MM.1S (cell line): ENCODE data around the gene RUVBL2.

Source experiments
- DNase-seq: peaks from one replicate; pipeline ENCODE4 v3.0.0-alpha.2; 2015
- H2AFZ ChIP-seq: fragments of 300-600 bp; sonication (generic); 2 replicates; pipeline ENCODE4 v1.6.0; 2016; ENCODE audit warnings: antibody characterized with exemption, low read length
- H3F3A ChIP-seq: fragments of 300-600 bp; sonication (generic); 2 replicates; pipeline ENCODE4 v1.6.1; 2016; ENCODE audit warnings: mild to moderate bottlenecking, antibody characterized with exemption, low read length, moderate library complexity, mixed read lengths; ENCODE audit not compliant: insufficient read depth
- H3K27ac ChIP-seq: fragments of 300-600 bp; sonication (generic); 2 replicates; pipeline ENCODE4 v1.5.1; 2016; ENCODE audit warnings: mild to moderate bottlenecking, low read length
- H3K27me3 ChIP-seq: fragments of 300-600 bp; sonication (generic); replicated peaks from 2 replicates; pipeline ENCODE4 v1.6.0; 2016; ENCODE audit warnings: low read length; ENCODE audit not compliant: insufficient read depth
- H3K36me3 ChIP-seq: fragments of 300-600 bp; sonication (generic); replicated peaks from 2 replicates; pipeline ENCODE4 v1.6.1; 2016; ENCODE audit warnings: mild to moderate bottlenecking, low read length, mixed read lengths; ENCODE audit not compliant: insufficient read depth
- H3K4me1 ChIP-seq: fragments of 300-600 bp; sonication (generic); 2 replicates; pipeline ENCODE4 v1.6.1; 2016; ENCODE audit warnings: low read length, mixed read lengths
- H3K4me2 ChIP-seq: fragments of 300-600 bp; sonication (generic); 2 replicates; pipeline ENCODE4 v1.6.0; 2016; ENCODE audit warnings: low read depth, low read length
- H3K4me3 ChIP-seq: fragments of 300-600 bp; sonication (generic); 2 replicates; pipeline ENCODE4 v1.5.1; 2016; ENCODE audit warnings: low read length, mixed read lengths
- H3K79me2 ChIP-seq: fragments of 300-600 bp; sonication (generic); 2 replicates; pipeline ENCODE4 v1.6.1; 2016; ENCODE audit warnings: mixed run types, low read length, mixed read lengths
- H3K9ac ChIP-seq: fragments of 300-600 bp; sonication (generic); 2 replicates; pipeline ENCODE4 v1.6.1; 2016; ENCODE audit warnings: low read length, mixed read lengths
- H3K9me2 ChIP-seq: fragments of 300-600 bp; sonication (generic); replicated peaks from 2 replicates; pipeline ENCODE4 v1.6.1; 2016; ENCODE audit warnings: mild to moderate bottlenecking, low read length, mixed read lengths; ENCODE audit not compliant: insufficient read depth
- H3K9me3 ChIP-seq: fragments of 300-600 bp; sonication (generic); replicated peaks from 2 replicates; pipeline ENCODE4 v1.6.1; 2016; ENCODE audit warnings: mild to moderate bottlenecking, low read length, mixed read lengths; ENCODE audit not compliant: insufficient read depth
- H4K20me1 ChIP-seq: fragments of 300-600 bp; sonication (generic); 2 replicates; pipeline ENCODE4 v1.6.1; 2016; ENCODE audit warnings: mild to moderate bottlenecking, low read length, moderate library complexity, mixed read lengths; ENCODE audit not compliant: insufficient read depth
- EZH2 ChIP-seq: fragments of 300-600 bp; sonication (generic); optimal IDR thresholded peaks from 2 replicates; pipeline ENCODE3; 2017; ENCODE audit warnings: low read depth, mild to moderate bottlenecking, antibody characterized with exemption, low read length, mixed read lengths
- EZH2phosphoT487 ChIP-seq: fragments of 300-600 bp; sonication (generic); IDR thresholded peaks from 2 replicates; pipeline ENCODE4 v1.6.1; 2018; ENCODE audit warnings: antibody characterized with exemption, low read length
- TF ChIP-seq, protein P1 (sequence below): fragments of 300-600 bp; sonication (generic); IDR thresholded peaks from 2 replicates; pipeline ENCODE4 v1.5.1; 2016; ENCODE audit warnings: antibody characterized with exemption, low read length, mixed read lengths

The RUVBL2 gene

GRCh38 chr19:48950830-48951519, 42.7 kb upstream of the RUVBL2 start:
- H3K4me2 ChIP-seq, result no peak overlapping the region
- no peak overlapping the region for H2AFZ ChIP-seq
- no peak overlapping the region for H3K27ac ChIP-seq

GRCh38 chr19:48953141-48953540, 40.5 kb upstream of the RUVBL2 start:
- TF ChIP-seq EZH2 (no peak), EZH2phosphoT487 (no peak)
- TF ChIP-seq, protein P1, sequence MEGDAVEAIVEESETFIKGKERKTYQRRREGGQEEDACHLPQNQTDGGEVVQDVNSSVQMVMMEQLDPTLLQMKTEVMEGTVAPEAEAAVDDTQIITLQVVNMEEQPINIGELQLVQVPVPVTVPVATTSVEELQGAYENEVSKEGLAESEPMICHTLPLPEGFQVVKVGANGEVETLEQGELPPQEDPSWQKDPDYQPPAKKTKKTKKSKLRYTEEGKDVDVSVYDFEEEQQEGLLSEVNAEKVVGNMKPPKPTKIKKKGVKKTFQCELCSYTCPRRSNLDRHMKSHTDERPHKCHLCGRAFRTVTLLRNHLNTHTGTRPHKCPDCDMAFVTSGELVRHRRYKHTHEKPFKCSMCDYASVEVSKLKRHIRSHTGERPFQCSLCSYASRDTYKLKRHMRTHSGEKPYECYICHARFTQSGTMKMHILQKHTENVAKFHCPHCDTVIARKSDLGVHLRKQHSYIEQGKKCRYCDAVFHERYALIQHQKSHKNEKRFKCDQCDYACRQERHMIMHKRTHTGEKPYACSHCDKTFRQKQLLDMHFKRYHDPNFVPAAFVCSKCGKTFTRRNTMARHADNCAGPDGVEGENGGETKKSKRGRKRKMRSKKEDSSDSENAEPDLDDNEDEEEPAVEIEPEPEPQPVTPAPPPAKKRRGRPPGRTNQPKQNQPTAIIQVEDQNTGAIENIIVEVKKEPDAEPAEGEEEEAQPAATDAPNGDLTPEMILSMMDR, result no peak
- Histone ChIP-seq H3K36me3 (no peaks in the 10 kb centered on the region), H2AFZ (no peak overlapping the region), H3K79me2 (peaks cover 17% of the 10 kb centered on the region), H3K4me3 (no peak overlapping the region), H4K20me1 (no peaks in the 10 kb centered on the region), H3F3A (no peaks in the 10 kb centered on the region), H3K9me3 (no peaks in the 10 kb centered on the region), H3K4me2 (no peak overlapping the region), H3K9ac (no peak overlapping the region), H3K27ac (no peak overlapping the region), H3K27me3 (no peaks in the 10 kb centered on the region), H3K4me1 (no peaks in the 10 kb centered on the region), H3K9me2 (no peaks in the 10 kb centered on the region)
- DNase-seq, result no peak

More at GRCh38 chr19:48950830-48951519, 42.7 kb upstream of the RUVBL2 start:
- H3K4me3 ChIP-seq, result no peak overlapping the region
- peaks cover 13% of the 10 kb centered on the region for H3K79me2 ChIP-seq
- no peaks in the 10 kb centered on the region for H3F3A ChIP-seq
- H4K20me1 ChIP-seq, result no peaks in the 10 kb centered on the region
- H3K36me3 ChIP-seq, result no peaks in the 10 kb centered on the region
- DNase-seq, result no peak
- TF ChIP-seq, protein P1, result no peak
- no peak for TF ChIP-seq EZH2phosphoT487
- no peak for TF ChIP-seq EZH2
- no peaks in the 10 kb centered on the region for H3K4me1 ChIP-seq
- no peak overlapping the region for H3K9ac ChIP-seq
- no peaks in the 10 kb centered on the region for H3K27me3 ChIP-seq
- no peaks in the 10 kb centered on the region for H3K9me3 ChIP-seq
- no peaks in the 10 kb centered on the region for H3K9me2 ChIP-seq

GRCh38 chr19:48953990-48954594, 39.6 kb upstream of the RUVBL2 start:
- Histone ChIP-seq H3K9me2 (no peaks in the 10 kb centered on the region), H3K36me3 (no peaks in the 10 kb centered on the region), H3K4me1 (no peaks in the 10 kb centered on the region), H4K20me1 (no peaks in the 10 kb centered on the region), H3K4me2 (peak overlapping the region; percentile 78), H3K4me3 (peak overlapping the region; percentile 54), H3K79me2 (peaks cover 17% of the 10 kb centered on the region), H3F3A (no peaks in the 10 kb centered on the region), H3K27ac (no peak overlapping the region), H2AFZ (peak overlapping the region; percentile 88), H3K9ac (peak overlapping the region; percentile 22; the same call in 1 of the 2 replicates), H3K27me3 (no peaks in the 10 kb centered on the region), H3K9me3 (no peaks in the 10 kb centered on the region)
- no peak for DNase-seq
- TF ChIP-seq EZH2phosphoT487 (no peak), EZH2 (no peak)
- TF ChIP-seq, protein P1, result no peak
